Colon (tissue), 2 donors: ENCODE measurements around the gene TFCP2.
"Not testable (repeated sequence)": the region's sequence is repeated elsewhere in the genome, so short reads cannot be mapped to it uniquely, and the experiment has no call there.

ENCODE experiments used
- FAIRE-seq: peaks from 2 replicates; lab custom pipeline; 2012; peaks lifted over from hg19 to GRCh38; lab: Jason Lieb, UNC
- donor health status: control.
- donor health status: control.

TFCP2 gene

GRCh38 chr12:51082561-51083125 lies 90.3 kb downstream of the TFCP2 start:
- FAIRE-seq, result no peak

- FAIRE-seq, result no peak
Observed at GRCh38 chr12:51081421-51081820, 91.5 kb downstream of the TFCP2 start.

- FAIRE-seq, result no peak
Observed at GRCh38 chr12:51080136-51080535, 92.8 kb downstream of the TFCP2 start.

- FAIRE-seq, result not testable (repeated sequence)
Observed at GRCh38 chr12:51078866-51079265, 94.1 kb downstream of the TFCP2 start.

- FAIRE-seq, result not testable (repeated sequence)
Observed at GRCh38 chr12:51078346-51078745, 94.6 kb downstream of the TFCP2 start.

GRCh38 chr12:51077930-51078329 lies 95.0 kb downstream of the TFCP2 start:
- no peak for FAIRE-seq

- FAIRE-seq, result no peak
Observed at GRCh38 chr12:51076236-51076930, 96.6 kb downstream of the TFCP2 start.

- FAIRE-seq, result no peak
Observed at GRCh38 chr12:51075390-51075789, 97.5 kb downstream of the TFCP2 start.

GRCh38 chr12:51071663-51072062 lies 101.3 kb downstream of the TFCP2 start:
- no peak for FAIRE-seq

- no peak for FAIRE-seq
Observed at GRCh38 chr12:51070004-51070403, 102.9 kb downstream of the TFCP2 start.

- FAIRE-seq, result no peak
Observed at GRCh38 chr12:51067771-51068170, 105.2 kb downstream of the TFCP2 start.

- no peak for FAIRE-seq
Observed at GRCh38 chr12:51067229-51067628, 105.7 kb downstream of the TFCP2 start.

- no peak for FAIRE-seq
Observed at GRCh38 chr12:51065530-51065929, 107.4 kb downstream of the TFCP2 start.

- no peak for FAIRE-seq
Observed at GRCh38 chr12:51062631-51063397, 110.1 kb downstream of the TFCP2 start.

- FAIRE-seq, result no peak
Observed at GRCh38 chr12:51059086-51059485, 113.8 kb downstream of the TFCP2 start.

- FAIRE-seq, result no peak
Observed at GRCh38 chr12:51056242-51056641, 116.7 kb downstream of the TFCP2 start.

- FAIRE-seq, result no peak
Observed at GRCh38 chr12:51055060-51055459, 117.9 kb downstream of the TFCP2 start.

GRCh38 chr12:51051787-51052186 lies 121.1 kb downstream of the TFCP2 start:
- FAIRE-seq, result no peak

GRCh38 chr12:51049525-51049924 lies 123.4 kb downstream of the TFCP2 start:
- no peak for FAIRE-seq

- FAIRE-seq, result no peak
Observed at GRCh38 chr12:51048661-51049251, 124.2 kb downstream of the TFCP2 start.

GRCh38 chr12:51047655-51048540 lies 125.0 kb downstream of the TFCP2 start, which contains the start of gene LETMD1:
Gene LETMD1, plus strand, starts transcription at chr12:51048327. Its CDS starts 30 bp downstream, at chr12:51048357.
- FAIRE-seq, result no peak
